ENCODE measurements around the gene CADM2.

CADM2 gene

DNA sequence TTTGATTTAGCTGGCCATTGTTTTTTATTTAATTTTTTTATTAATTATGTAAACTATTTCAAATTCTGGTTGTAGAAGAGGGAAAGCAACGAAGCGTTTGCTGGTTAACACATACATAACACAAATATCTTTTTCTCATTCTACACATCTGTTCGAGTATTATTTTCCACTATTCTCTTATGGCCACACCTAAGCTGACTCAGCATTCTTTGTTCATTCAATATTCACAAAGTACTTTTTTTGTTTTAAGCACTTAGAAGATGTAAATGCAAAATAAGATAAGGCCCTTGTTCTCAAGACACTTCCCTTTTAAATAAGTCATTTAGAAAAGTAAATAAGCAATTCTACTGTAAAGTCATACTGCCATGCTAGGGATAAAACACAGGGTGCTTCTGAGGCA, 45.4 kb downstream of the CADM2 start:
- no peaks in the 10 kb centered on the region for H3K36me3 Mint-ChIP-seq (ENCODE audit: low read depth)
- peaks cover 2% of the 10 kb centered on the region for H3K27me3 Mint-ChIP-seq (ENCODE audit: low read depth, poor library complexity)
- H3K9me3 Mint-ChIP-seq: no peaks in the 10 kb centered on the region
- no peaks in the 10 kb centered on the region for H3K4me1 Mint-ChIP-seq
- no peak for DNase-seq
- TF ChIP-seq, protein P1, sequence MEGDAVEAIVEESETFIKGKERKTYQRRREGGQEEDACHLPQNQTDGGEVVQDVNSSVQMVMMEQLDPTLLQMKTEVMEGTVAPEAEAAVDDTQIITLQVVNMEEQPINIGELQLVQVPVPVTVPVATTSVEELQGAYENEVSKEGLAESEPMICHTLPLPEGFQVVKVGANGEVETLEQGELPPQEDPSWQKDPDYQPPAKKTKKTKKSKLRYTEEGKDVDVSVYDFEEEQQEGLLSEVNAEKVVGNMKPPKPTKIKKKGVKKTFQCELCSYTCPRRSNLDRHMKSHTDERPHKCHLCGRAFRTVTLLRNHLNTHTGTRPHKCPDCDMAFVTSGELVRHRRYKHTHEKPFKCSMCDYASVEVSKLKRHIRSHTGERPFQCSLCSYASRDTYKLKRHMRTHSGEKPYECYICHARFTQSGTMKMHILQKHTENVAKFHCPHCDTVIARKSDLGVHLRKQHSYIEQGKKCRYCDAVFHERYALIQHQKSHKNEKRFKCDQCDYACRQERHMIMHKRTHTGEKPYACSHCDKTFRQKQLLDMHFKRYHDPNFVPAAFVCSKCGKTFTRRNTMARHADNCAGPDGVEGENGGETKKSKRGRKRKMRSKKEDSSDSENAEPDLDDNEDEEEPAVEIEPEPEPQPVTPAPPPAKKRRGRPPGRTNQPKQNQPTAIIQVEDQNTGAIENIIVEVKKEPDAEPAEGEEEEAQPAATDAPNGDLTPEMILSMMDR (IDR thresholded peaks at IDR 0.05): no peak
- no peak overlapping the region for H3K4me3 Mint-ChIP-seq
- no peak overlapping the region for H3K27ac Mint-ChIP-seq

DNA sequence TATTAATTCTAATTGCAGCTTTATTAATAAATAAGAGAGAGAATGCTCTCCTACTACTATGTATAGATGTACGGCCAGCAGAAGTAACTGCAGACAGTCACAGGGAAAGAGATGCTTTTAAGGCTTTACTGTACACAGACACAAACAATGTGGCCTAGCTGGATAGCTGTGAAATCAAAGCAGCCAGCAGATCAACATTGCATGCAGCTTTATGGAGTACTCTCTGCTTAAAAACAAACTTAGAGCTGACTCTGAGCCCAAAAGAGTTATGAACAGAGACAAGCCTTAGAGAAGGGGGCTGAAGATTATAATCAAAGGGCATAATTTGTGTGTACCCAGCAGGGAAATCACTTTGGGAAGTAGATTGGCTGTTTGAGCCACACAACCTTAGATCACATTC, 47.2 kb downstream of the CADM2 start:
- H3K4me3 Mint-ChIP-seq: no peak overlapping the region
- no peaks in the 10 kb centered on the region for H3K27me3 Mint-ChIP-seq (ENCODE audit: low read depth, poor library complexity)
- TF ChIP-seq, protein P1 (IDR thresholded peaks at IDR 0.05): no peak
- H3K36me3 Mint-ChIP-seq (ENCODE audit: low read depth): no peaks in the 10 kb centered on the region
- H3K4me1 Mint-ChIP-seq: no peaks in the 10 kb centered on the region
- no peak overlapping the region for H3K27ac Mint-ChIP-seq
- H3K9me3 Mint-ChIP-seq: no peaks in the 10 kb centered on the region
- no peak for DNase-seq

DNA sequence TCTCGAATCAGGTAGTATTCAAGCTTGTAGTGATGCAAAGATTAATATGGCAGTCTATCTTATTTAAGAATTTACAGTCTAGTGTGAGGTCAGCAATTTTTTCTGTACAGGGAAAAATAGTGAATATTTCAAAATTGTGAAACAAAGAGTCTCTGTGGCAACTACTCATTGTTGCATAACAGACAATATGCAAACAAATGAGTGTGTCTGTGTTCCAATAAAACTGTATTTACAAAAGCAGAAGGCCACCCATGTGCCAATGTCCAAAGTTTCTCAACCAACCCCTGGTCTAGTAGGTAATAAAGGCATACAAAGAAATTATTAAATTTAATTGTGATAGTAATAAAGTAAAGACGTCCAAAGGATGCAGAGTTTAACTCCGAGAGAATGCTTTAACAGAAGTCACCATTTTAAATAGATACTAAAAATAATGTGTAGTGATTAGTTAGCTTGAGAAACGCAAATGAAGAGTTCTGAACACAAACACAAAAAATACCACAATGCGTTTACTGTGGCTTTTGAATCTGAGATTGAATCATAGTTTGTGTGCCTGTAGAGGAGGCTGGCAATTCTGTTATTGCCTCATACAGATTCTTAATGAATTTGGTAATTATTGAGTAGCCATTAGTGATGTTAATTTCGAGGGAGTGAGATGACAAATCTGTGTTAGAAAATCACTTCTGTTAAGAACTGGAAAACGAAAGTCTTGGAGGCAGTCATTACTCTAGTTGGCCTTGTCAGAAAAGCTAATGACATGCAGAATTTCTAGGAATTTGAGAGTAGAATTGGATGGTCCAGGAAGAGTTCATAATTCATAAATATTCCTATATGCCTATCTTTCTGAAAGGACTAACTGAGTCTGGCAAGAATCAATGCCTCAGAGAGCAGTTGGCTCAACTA, 48.7 kb downstream of the CADM2 start:
- H3K36me3 Mint-ChIP-seq (ENCODE audit: low read depth): no peaks in the 10 kb centered on the region
- H3K4me1 Mint-ChIP-seq: no peaks in the 10 kb centered on the region
- H3K27me3 Mint-ChIP-seq (ENCODE audit: low read depth, poor library complexity): no peaks in the 10 kb centered on the region
- no peak overlapping the region for H3K4me3 Mint-ChIP-seq
- TF ChIP-seq, protein P1 (IDR thresholded peaks at IDR 0.05): no peak
- H3K27ac Mint-ChIP-seq: no peak overlapping the region
- no peaks in the 10 kb centered on the region for H3K9me3 Mint-ChIP-seq
- DNase-seq: no peak

DNA sequence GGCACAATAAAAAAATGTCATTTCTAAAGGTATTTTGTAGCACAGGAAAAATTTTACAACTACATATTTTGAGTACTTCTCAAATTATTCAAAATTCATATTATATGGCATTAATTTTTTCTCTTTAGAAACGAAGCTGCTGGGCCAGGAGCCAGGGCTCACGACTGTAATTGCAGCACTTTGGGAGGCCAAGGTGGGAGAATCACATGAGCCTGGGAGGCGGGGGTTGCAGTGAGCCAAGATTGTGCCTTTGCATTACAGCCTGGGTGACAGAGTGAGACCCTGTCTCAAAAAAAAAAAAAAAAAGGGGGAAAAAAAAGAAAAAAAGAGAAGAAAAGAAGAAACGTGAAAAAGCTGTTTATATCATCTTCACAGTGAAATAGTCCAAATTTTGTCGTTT, 62.0 kb downstream of the CADM2 start:
- Mint-ChIP-seq H3K27ac (no peak overlapping the region), H3K9me3 (no peaks in the 10 kb centered on the region), H3K36me3 (ENCODE audit: low read depth) (no peaks in the 10 kb centered on the region), H3K4me1 (no peaks in the 10 kb centered on the region), H3K4me3 (no peak overlapping the region), H3K27me3 (ENCODE audit: low read depth, poor library complexity) (no peaks in the 10 kb centered on the region)
- no peak for DNase-seq
- TF ChIP-seq, protein P1 (IDR thresholded peaks at IDR 0.05): no peak

DNA sequence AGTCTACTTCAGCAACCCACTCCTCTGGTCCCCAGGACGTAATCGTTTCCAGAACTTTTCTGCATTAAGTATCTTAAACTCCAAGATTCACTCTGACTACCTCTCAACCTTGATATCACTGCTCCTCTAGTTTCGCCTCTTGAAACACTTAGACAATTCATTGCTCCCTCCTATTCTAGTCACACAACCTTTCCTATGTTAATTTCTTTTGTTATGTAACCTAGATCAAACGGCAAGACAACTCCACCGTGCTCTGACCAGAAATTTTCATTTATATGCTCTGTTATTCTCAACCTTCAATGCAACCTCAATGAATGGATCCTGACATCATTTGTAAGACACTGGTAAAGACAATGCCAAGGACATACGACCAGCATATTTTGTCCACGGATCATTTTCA, 71.3 kb downstream of the CADM2 start:
- TF ChIP-seq, protein P1 (IDR thresholded peaks at IDR 0.05): no peak
- Mint-ChIP-seq H3K4me3 (no peak overlapping the region), H3K4me1 (no peaks in the 10 kb centered on the region), H3K27me3 (ENCODE audit: low read depth, poor library complexity) (no peaks in the 10 kb centered on the region), H3K27ac (no peak overlapping the region), H3K9me3 (no peaks in the 10 kb centered on the region), H3K36me3 (ENCODE audit: low read depth) (no peaks in the 10 kb centered on the region)
- DNase-seq: no peak

DNA sequence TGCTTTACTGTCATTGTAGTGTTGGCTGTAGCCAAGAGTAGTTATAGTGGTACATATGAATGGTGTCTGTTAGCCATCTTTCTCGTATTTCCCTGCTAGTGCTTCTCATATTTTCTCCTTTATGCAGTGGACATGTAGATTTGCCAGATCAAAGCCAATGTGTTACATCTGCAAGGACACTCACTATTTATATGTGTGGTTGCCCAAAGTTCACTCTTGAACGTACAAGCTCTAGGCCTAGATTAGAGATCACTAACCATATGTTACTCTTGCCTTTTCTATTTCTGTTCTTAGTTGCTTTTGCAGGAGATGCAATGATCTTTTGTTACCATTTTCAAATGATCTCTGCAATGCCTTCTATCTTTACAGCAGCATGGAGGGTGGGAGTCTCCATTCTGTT, 78.4 kb downstream of the CADM2 start:
- Mint-ChIP-seq H3K27me3 (ENCODE audit: low read depth, poor library complexity) (no peaks in the 10 kb centered on the region), H3K4me1 (no peaks in the 10 kb centered on the region), H3K9me3 (no peaks in the 10 kb centered on the region), H3K27ac (no peak overlapping the region), H3K4me3 (no peak overlapping the region), H3K36me3 (ENCODE audit: low read depth) (no peaks in the 10 kb centered on the region)
- TF ChIP-seq, protein P1 (IDR thresholded peaks at IDR 0.05): no peak
- no peak for DNase-seq
